Left renal pelvis (tissue), 4 donors: ENCODE measurements around the gene ODAD2. TPM values are rescaled to one million over a fixed set of nuclear protein-coding genes. Genes with fewer than 3 reads are reported as not detected.
A peak's percentile ranks its signal among the peaks of the same experiment; 100 is the strongest.
"Not testable (repeated sequence)": the region's sequence is repeated elsewhere in the genome, so short reads cannot be mapped to it uniquely, and the experiment has no call there.

Source experiments
- DNase-seq, 4 donors: peaks; one replicate each; pipeline ENCODE4 v3.0.0-alpha.2; 2013; ENCODE audit warnings: low read depth in 4 of 4, low spot score in 3 of 4
- polyA plus RNA-seq, 4 donors: library from polyadenylated mRNA; unstranded; fragments of 120-200 nt; gene quantifications; one replicate each; pipeline ENCODE4 v1.2.1, GENCODE V29; 2013; ENCODE audit not compliant: insufficient read length in 4 of 4

ODAD2 gene, protein sequence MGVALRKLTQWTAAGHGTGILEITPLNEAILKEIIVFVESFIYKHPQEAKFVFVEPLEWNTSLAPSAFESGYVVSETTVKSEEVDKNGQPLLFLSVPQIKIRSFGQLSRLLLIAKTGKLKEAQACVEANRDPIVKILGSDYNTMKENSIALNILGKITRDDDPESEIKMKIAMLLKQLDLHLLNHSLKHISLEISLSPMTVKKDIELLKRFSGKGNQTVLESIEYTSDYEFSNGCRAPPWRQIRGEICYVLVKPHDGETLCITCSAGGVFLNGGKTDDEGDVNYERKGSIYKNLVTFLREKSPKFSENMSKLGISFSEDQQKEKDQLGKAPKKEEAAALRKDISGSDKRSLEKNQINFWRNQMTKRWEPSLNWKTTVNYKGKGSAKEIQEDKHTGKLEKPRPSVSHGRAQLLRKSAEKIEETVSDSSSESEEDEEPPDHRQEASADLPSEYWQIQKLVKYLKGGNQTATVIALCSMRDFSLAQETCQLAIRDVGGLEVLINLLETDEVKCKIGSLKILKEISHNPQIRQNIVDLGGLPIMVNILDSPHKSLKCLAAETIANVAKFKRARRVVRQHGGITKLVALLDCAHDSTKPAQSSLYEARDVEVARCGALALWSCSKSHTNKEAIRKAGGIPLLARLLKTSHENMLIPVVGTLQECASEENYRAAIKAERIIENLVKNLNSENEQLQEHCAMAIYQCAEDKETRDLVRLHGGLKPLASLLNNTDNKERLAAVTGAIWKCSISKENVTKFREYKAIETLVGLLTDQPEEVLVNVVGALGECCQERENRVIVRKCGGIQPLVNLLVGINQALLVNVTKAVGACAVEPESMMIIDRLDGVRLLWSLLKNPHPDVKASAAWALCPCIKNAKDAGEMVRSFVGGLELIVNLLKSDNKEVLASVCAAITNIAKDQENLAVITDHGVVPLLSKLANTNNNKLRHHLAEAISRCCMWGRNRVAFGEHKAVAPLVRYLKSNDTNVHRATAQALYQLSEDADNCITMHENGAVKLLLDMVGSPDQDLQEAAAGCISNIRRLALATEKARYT
- 1 to 10 TPM in 3 of 4 donors, under 1 TPM in 1; 0.89 to 3.2 (median 1.6) TPM for polyA plus RNA-seq

DNA sequence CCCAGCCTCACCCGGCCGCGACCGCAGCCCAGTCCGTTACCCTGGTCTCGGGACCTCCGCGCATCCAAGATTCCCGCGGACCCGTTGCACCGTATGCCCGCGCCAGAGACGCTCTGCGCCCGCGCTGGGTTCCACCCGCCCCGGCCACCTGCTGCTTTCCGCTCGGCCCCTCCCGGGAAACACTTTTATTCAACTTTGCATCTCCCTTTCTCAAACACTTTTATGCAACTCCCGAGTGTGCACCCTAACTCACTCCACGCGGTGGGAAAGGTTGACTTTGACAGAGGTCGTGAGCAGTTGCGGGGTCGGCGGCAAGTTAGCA lies at the start of gene ODAD2:
ODAD2 (minus strand) TSS at position 126 of the 322 bp plus-strand sequence. CDS start 3,937 bp downstream, outside the sequence.
- peak in 2 of 4 donors; percentile 1 to 2 for DNase-seq

DNA sequence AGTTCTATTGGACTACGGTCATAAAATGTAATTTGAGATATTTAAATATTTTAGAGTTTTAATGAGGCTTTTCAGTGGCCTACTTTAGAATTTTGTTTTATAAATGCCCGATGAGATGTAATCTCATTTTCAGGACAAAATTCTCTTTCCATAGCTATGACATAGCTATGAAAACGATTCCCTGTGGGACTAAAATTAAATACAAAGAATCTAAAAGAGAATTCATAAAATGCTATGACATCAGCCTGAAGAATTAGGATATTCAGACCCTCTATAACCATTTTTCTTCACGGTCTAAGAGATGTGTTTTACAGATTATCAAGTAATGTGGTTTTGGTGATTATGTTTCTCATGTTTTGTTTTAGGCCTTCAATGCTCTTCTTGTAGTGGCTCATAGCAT lies 48.2 kb upstream of the ODAD2 start:
- no peak for DNase-seq

DNA sequence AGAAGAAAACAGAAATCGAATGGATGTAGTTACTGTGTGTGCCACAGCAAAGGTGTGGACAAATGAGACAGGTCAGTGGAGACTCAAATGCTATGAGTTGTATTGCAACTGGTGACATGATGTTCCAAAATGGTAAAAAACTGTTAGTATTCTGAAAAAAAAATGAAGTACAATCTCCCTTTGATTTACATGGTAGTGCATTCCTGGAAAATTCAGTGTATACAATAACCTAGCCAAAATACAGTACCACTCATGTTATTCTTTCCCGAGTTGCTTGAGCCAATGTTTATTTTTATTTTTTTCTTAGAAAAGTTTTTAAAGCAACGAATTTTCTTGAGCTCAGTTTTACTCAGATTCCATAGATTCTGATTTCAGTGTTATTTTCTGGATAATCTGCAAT lies 47.7 kb upstream of the ODAD2 start:
- DNase-seq, result no peak

DNA sequence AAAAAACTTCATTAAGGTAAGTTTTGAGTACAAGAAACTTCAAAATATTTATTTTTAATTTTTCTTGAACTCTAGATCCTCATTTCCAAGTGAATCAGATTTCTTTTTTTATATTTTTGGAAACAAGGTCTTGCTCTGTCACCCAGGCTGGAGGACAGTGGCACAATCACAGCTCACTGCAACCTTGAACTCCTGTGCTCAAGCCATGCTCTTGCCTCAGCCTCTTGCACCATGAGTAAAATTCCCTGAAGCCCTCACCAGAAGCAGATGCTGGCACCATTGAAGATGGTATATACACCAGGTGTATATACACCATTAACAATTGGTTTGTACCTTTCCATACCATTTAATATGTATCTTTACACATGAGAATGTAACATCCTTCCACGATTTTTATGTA lies 45.1 kb upstream of the ODAD2 start:
- no peak for DNase-seq

DNA sequence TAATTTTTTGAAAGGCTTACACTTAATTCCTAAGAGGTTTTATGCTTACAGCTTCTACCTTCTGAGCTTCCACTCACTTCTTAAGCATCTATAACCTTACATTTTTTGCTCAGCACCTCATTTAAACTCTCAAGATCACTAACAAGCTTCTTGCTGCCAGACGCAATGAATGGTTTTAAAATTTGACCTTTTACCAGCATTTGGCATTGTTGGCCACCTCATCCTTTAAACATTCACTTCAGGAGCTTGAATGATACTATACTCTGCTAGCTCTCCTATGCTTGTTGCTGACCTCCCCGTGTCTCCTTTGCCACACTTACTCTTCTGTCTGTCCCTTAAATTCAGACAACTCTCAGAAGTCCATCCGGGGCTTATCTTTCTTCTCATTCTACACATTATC lies 37.7 kb upstream of the ODAD2 start:
- DNase-seq, result no peak

DNA sequence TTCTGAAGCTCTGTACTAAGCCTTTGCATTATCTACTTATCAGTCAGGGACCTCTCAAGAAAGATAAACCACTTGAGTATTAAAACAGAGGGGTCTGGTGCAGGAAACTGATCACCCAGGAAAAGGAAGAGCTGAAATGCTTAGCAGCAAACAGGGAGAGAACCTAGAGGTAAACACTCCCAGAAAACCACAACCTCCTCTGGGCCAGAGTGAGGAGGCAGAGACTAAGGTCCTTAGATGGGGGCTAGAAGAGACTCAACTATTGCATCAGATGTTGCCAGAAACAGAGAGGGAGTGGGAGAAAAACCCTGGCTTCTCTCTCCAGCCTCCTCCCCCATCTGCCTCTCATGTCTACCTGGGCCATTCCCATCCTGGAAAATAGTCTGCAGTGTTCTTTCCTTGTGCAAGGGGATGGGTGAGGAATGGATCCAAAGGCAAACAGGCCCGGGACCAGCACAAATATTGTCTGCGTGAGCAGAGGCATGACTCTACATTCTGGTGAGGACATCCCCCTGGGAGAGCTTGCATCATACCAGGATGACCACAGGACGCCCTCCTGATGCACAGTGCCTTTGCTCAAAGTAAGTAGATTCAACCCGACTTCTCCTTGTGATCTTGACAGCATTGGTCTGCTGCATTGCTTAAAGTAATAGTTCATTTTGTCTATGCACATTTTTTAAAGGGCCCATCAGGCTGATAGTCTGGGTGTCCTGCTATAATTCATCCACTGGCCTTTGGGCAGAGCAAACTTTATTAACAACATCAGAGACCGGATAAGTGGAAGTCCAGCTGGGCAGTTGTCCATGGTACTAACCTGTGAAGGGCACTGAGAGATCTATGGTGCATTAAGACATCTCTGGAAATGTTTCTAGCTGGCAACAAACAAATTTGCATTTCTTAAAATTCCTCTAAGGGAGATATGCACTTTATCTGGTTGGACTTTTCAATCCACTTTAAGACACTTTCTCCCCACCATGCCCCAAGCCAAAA lies 22.4 kb upstream of the ODAD2 start:
- no peak for DNase-seq

DNA sequence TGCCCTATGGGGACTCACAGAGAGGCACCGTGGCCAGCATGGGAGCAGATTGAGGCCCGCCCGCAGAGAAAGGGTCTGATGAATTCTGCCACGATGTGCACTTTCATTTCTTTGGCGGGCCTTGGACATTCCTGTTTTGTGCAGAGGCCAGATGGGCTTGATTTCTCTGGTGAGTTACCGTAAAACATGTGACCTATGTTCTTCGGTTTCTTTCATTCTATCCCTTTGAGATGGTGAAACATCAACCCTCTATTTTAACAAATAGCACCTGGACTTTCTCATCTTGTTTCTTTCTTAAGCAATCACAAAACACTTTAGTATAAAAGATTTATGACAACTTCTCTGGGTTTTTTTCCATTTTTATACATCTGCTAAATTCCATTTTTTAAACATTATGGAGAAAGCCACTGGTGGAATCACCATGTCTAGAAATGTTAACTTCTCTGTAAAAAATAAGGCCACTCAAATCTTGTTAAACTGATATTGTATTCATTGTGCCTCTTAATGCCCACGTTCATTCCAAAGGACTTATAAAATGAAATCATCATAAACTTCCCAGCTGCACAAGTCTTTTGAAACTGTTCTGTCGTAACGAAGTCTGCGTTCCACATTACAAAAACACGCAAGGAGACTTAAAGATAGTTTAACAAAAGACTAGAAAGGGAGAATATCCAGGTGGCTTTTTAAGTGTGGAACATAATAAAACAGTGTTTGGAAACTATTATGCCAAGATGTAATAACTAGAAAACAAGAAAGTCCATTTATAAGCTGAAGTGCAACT lies 21.4 kb upstream of the ODAD2 start:
- no peak for DNase-seq

DNA sequence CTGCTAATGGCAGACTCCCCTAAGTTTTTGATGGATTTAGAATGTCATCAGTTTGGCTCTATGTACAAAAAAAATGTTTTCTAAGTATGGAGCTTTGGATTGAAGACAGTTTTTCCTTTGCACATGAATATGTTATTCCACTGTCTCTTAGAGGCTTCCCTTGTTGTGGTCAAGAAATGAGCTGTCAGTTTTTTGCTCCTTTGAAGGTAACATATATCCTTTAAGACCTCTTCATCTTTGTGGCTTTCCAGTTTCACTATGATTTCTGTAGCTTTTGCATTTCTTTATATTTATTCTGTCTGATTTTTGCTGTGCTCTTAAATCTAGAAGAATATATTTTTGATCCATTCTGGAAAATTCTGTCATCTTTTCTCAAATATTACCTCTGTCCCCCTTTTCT lies 15.8 kb upstream of the ODAD2 start:
- DNase-seq, result no peak

DNA sequence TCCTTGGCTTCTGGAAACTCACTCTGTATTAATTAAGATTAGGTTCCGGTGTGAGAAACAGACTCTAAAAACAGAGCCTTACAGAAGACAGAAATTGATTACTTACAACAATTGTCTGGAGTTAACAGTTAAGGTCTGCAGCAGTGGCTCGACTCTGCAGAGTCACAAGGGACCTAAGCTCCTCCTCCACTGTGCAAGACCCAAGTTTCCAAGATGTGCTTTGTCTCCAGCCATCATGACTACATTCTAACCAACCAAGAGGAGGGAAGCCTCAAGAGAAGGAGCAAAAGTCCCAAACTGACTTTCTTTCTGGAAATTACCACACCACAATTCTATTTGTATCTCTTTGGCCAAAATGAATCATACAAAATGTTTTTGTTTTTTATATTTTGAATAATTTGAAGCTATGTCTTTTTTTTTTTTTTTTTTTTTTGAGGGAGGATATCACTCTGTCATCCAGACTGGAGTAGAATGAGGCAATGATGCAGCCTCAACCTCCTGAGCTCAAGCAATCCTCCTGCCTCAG lies 14.2 kb upstream of the ODAD2 start:
- DNase-seq, result no peak

DNA sequence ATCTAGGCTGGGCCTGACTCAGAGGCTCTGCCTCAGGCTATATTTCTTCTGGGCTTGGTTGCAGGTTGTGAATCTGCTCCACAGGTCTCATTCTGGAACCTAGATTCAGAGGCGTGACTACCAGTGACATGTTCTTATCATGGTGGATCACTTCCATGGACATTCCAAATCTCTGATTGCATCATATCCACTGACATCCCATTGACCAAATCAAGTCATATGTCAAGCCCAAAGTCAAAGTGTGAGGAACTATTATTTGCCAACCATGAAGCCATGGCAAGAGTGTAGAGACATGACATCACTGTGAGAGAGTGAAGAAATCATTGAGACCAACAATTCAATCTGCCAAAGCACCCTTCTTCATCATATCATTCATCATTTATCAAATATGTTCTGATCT lies 11.9 kb upstream of the ODAD2 start:
- DNase-seq, result no peak

DNA sequence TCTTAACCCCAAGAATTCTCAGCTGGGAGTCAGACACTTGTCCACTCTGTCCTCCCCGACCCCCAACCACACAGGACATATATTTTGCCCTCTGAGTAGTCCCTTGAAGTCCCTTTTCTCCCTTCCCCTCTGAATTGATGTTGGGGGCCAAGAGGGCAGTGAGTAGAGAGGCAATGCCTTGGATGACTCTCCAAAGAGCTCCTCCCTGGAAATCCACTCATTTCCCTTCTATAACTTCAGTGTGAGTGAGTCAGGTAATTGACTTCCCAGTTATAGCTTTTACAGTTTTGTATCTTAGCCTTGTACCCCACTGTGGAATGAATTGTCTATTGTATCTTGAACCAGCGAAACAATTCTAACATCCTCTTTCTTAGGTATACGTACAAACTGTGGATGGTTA lies 9.2 kb upstream of the ODAD2 start:
- no peak for DNase-seq

DNA sequence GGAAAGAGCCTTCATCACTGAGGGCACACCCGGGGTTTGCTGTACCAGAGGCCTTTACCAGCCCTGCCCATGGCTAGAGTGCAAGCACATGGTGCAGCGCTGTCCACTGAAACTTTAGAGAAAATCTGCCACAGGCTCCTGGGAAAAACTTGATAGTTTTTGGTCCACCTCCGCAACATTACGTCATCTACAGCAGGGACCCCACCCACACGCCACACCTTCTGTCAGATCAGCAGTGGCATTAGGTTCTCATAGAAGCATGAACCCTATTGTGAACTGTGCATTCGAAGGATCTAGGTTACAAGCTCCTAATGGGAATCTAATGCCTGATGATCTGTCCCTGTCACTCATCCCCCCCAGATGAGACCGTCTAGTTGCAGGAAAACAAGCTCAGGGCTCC lies 2.5 kb upstream of the ODAD2 start:
- no peak for DNase-seq

DNA sequence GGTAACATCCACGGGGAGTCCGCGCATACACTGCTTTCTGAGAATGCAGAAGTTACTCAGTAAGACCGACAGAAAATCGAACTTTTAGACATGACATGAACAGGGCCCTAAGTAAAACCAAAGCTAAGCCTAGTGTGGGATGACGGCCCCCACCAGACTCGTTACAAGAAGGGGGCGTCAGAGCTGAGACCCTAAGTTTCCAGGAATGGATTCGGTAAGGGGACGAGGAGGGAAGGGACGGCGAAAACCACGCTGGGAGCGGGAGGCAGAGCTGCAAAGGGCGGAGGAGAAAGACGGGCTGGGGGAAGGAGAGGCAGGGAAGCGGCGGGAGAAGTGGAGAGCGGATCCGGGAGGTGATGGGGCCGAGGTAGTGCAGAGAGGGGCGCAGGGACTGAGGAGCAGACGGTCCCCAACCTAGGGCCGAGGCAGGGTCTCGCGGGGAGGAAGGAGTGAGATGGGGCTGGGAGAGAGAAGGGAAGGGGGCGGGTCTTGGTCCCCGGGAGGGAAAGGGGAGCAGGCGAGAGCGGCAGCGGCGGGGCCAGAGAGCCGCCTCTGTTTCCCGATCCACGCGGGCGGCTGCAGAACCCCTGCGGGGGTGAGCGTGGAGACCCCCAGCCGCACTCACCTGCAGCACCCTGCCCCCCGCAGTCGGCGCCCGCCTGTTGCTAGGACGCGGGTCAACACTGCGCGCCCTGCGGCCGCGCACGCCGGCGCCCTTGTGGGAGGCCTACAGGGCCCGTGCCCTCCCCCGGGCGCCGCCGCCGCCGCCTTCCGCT lies 513 bp downstream of the ODAD2 start:
- peak; percentile 14 to 29 (median 22) for DNase-seq

DNA sequence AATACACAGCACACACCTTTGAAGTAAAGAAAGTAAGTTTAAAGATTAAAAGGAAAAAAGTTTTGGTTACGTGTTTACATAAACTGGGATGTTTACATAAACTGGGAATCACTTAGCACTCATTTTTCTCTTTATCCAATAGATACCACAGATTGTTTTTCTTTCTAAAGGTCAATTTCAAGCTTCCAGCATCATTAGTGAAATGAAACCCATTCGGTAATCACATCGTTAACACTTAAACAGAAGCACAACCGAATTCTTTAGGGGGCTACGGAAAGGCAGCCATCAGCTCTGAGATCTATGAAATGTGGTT lies 1.1 kb downstream of the ODAD2 start:
- no peak for DNase-seq

DNA sequence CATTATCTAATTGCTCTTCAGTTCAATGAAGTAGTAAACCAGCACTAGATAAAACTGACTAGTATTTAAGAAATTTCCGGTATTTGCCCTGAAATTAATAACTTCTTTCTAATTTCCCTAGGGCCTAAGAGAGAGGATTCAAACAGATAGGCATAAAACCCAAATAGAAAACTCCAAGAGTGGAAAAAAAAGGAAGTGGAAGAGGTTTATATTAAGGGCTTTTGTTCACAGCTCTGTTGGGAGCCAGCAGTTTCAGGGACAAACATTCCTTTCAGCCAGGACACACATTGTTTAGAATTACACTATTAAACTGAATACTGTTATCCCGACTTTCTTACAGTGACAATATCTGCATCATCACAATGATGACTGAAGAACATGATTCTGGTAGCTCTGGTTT lies 3.6 kb downstream of the ODAD2 start:
- no peak for DNase-seq

DNA sequence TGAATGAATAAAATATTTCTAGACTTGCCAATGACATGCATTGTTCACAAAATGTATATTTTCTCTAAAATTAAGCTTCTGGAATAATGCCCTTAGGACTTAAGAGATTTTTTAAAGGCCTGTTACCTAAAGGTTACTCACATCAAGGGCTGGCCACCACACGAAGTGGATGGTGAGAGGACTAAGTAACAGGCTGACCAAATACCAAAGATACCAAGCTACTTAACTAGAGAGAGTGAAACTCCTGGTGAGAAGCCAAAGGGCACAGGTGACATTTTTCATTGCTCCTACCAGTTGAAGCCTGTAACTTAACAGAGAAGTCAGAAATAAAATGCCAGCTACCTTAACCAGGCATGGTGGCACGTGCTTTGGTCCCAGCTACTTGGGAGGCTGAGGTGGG lies 9.5 kb downstream of the ODAD2 start:
- DNase-seq, result not testable (repeated sequence)

DNA sequence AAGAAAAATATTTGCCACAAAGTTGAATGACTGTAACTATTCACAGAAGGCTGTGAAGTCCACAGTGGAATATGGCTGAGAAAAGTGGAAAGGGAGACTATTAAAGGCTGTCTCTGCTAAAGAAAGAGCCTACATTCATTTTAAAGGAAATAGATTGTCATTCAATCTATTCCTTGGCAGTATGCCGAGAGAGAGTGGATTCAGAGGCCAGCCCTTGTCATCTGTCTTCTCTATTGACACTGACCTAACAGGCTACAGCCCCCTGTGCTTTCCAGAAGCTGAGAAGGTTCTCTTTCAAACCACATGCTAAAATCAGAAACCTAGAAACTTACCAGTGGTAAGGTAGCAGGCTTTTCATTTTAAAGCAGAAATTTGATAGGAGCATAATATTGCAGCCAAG lies 12.1 kb downstream of the ODAD2 start:
- DNase-seq, result no peak

DNA sequence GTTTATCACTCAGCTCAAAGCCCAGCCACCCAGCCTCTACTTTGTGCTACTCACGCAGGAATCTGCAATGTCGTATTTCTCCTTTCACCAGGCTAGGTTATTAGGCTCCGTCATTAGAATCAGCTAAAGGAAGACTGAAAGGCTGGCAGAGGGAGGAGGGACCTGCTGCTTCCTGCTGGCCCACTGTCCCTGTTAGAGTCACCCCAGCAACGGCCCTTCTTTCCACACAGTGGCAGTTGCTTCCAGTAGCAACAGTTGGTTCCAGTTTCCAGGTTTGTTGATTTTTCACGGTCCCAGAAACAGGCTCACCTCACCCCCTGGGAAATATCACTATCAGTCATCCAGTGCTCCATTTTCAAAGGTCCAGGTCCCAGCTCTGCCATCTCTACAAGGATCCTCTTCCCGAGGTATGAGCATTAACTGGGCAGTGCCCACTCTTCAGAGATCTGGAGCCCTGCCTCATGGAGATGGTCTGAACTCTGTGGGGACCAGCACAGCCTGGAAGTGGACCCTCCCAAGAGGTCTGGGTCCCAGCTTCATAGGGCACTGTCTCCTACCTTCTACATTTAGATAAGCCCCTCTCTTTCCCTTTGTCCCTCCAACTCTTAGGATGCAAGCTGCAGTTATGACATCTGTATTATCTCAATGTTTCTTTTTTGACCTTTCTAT lies 15.9 kb downstream of the ODAD2 start:
- DNase-seq, result no peak
